Activated CD4-positive, CD25-positive, alpha-beta regulatory T cell treated with anti-CD3 and anti-CD28 coated beads, Interleukin-2, amount 50 U/mL, for 16 hours (primary cell): ENCODE results near the gene OSBPL2.

ENCODE experiments used
- DNase-seq: peaks from one replicate; pipeline ENCODE4 v3.0.0-alpha.2; 2020; ENCODE audit warnings: low read depth, low spot score

Gene OSBPL2

DNA sequence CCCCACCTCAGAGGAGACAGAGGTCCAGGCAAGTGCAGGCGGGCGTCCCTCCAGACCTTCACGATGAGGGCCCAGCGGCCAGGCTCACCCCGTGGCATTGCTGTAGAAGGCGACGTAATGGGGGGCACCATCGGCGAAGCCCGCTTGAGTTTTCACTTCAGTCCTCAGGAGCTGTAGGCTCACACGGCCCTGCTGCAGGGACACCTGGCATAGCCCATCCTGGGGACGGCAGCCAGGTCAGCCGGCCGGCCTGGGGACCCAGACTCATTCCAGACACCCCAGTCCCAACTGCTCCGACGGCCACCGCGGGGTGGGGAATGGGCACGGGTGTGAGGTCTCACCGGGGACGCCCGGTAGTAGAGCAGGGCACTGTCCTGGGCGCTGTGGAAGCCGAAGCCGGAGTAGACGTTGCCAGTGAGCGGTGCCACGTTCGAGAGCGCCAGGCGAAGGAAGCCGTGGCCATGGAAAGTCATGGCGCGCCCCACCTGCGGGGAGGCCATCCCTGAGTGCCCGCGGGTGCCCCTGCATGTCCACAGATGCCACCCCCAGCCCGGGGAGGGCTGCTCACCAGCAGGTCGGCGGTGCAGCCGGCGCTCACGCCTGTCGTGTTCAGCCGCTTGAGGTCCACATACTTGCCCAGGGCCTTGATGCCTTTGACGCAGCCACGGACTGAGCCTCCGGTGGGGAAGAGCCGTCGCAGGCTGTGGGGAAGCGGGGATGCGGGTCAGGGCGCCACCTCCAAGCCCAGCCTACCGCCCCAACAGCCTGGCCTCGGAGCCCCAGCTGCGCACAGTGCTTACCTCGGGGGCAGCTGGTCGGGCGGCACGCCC is 73.7 kb downstream of the OSBPL2 start:
- DNase-seq: no peak

DNA sequence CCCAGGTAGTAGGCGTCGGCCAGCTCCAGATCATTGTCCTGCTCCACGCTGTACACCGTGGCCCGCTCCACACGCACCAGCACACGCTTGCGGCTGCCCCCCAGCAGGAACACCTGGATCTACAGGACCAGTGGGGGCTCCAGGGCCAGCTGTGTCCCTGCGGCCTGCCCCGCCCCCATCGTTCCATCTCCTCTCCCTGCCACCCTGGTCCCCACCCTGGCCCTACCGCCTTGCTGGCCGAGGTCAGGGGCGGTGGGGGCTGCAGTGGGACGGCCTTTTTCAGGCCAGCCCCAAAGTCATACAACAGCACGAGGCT is 74.3 kb downstream of the OSBPL2 start:
- no peak for DNase-seq

DNA sequence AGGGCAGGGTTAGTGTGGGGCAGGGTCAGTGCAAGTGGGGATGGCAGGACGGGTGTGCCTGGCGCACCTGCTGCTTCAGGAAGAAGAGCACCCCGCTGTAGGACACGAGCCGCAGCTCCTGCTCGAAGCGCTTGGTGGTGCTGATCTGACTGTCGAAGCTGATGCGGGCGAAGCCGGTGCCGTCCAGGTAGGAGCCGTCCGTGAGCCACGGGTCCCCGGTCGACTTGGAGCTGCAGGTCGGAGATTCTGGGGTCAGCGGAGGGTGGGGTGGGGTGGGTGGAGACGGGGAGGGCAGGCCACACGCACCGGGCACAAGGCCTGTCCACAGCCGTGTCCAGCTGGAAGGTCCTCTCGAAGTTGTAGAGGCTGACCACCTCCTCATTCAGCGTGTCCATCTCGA is 74.7 kb downstream of the OSBPL2 start:
- DNase-seq: no peak

DNA sequence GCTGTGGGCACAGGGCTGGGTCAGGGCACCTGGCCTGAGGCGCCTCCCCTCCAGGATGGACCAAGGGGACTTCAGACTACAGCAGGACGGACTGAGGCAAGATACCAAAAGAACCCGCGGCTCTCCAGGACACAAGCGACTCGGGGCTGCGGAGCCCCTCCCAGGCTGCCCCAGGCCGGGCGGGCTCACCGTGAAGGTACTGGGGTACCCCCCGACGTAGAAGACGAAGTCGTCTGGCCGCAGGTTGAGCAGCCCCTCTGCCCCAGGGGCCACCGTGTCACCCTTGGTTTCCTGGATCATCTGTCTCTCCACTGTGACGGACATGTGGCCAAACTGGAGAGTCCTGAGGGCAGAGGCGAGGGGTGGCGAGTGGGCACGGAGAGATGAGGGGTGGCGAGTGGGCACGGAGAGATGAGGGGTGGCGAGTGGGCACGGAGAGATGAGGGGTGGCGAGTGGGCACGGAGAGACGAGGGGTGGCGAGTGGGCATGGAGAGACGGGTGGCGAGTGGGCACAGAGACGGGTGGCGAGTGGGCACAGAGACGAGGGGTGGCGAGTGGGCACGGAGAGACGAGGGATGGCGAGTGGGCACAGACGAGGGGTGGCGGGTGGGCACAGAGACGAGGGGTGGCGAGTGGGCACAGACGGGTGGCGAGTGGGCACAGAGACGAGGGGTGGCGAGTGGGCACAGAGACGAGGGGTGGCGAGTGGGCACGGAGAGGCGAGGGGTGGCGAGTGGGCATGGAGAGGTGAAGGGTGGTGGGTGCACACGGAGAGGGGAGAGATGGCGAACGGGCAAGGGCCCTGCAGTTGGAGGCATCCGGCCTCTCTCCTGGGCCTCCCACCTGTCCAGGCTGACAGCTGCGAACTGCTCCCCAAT is 75.4 kb downstream of the OSBPL2 start:
- no peak for DNase-seq

DNA sequence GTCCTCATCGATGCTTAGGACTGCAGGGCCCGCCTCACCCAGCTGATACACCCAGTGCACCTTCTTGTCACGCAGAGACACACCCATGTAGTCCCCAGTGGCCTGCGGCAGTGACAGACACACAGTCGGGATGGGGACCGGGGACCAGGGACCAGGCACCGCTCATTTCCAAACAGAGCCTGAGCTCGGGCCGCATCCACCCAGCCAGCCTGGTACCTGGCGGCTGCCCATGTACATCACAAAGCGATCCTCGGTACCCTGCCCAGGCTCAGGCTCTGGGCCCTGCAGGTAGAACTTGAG is 76.0 kb downstream of the OSBPL2 start:
- no peak for DNase-seq

DNA sequence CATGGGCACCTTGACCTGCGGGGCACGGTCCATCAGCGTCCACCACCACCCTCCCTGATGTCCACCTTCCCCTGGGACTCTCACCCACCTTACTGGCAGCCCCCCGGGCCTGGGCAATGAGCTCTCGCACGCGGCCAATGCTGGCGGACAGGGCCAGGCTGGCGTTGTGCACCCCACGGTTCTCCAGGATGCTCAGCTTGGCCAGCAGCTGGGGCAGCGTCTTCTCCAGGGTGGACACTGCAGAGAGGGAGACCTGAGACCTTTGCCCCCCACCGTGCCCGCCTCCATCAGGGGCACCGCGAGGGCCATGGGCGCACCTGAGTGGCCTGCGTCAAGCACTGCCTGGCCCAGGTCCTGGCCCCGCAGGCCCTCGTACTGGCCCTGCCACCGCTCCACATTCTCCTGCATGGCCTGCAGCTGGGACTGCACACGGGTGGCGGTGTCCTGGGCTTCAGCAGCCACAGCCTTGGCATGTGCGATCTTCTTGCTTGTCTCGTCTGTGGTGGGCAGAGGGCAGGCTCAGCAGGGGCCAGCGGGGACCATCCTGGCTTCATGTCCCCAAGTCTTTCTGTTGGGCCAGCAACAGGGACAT is 76.5 kb downstream of the OSBPL2 start:
- DNase-seq: no peak

DNA sequence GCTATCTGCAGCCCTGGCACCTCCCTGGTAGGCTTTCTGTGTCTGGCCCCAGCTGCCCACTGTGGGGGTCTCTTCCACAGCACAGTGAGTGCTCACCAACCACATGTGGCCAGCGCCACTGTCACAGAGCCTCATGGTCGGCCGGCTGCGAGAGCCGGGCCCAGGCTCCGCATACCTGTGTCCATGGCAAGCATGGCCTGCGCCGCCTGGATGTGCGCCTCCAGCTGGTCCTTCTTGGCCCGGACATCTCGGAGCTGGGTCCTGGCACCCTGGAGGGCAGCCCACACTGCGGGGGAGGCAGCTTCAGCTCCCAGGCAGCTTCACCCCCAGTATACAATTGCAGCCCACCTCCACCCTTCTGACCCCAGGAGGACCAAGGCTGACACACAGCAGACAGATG is 77.5 kb downstream of the OSBPL2 start:
- DNase-seq: no peak

DNA sequence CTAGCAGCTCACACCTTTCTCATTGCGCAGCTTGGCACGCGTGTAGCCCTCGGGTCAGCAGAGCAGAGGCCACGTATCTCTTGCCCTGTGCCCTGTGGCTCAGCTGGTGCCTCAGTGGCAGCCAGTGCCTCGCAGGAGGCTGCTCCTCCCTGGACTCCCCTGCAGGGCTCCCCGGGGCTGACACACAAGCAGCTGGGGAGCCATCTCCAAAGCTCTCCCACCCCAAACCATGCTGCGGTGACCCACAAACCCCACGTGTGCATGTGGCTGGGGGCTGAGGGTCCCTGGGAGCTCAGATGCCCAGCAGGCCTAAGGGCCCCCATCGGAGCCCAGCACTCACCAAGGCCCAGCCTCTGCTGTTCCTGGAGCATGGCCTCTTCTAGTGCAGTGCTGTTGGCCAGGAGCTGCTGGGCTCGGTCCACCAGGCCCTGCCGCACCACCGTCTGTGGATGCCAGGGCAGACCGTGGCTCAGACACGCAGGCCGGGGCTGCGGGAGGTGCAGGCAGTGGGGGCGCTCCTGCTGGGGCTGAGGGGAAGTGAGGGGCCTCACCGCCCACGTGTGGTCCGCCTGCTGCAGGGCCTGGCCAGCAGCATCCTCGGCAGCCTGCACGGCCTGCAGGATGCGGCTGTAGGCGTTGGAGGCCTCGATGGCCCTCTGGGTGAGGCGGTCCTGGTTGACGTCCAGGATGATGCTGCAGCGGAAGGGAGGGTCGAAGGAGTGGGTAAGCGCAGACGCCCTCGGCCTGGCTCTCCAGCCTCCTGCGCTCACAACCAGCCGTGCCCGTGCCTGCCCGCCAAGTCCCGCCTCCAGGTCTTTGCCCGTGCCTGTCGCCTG is 78.2 kb downstream of the OSBPL2 start:
- DNase-seq: no peak

DNA sequence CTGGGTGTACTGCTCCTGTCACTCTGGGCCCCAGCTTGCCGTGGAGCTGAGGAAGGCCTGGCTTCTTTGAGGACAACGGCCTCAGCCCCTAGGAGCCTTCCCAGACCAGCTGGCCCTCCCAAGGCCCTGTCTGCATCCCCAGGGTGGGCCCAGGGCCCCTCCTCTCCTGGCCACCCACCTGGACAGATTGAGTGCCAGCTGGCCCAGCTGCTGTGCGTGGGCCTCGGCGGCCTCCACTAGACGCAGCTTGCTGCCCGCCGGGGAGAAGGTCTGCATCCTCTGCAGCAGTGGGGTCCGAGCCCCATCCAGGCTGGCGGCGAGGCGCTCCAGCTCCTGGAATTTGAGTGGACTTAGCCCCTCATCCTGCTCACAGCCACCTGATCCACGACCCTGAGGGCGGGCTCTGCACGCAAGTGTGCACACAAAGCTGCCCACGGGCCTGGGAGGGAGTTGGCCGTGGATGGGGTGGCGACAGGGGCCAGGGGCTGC is 78.9 kb downstream of the OSBPL2 start:
- DNase-seq: no peak

DNA sequence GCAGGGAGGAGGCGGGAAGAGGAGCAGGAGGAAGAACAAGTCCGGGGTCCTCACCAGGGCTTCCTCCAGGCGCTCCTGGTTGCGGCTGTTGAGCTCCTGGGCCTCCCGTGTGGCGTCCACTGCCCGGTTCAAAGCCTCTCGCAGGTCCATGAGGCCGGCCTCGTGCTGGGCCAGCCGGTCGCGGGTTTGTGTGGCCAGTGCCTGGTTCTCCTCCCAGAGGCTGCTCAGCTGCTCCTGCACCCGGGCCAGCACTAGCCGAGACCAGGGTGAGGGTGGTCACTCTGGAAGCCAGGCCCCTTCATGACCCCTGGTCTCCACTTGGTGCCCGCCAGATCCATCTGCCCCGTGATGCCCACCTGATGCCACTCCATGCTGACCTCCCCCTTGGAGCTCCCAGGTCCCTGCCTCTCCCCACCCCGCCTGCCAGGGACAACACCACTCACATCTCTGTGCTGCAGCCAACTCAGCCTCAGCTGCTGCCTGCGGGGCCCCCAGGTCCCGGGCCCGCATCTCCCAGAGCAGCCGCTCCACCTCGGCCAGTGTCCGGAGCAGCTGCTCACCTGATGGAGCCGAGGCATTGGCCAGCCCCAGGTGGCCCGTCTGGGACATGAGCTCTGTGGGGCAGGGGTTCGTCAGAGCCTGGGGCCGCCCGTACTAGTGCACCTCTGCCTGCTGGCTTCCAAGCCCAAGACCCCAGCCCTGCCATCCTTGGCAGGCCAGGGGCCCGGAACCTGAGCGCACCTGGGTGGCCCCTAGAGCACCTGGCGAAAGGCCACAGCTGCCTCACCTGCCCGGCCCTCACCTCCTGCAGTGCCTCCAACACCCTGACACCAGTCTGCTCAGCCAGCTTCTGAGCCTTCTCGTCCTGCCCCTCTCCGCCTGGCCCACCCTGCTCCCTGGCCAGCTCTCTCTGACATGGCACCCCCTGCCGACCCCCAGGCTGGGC is 80.4 kb downstream of the OSBPL2 start:
- no peak for DNase-seq

DNA sequence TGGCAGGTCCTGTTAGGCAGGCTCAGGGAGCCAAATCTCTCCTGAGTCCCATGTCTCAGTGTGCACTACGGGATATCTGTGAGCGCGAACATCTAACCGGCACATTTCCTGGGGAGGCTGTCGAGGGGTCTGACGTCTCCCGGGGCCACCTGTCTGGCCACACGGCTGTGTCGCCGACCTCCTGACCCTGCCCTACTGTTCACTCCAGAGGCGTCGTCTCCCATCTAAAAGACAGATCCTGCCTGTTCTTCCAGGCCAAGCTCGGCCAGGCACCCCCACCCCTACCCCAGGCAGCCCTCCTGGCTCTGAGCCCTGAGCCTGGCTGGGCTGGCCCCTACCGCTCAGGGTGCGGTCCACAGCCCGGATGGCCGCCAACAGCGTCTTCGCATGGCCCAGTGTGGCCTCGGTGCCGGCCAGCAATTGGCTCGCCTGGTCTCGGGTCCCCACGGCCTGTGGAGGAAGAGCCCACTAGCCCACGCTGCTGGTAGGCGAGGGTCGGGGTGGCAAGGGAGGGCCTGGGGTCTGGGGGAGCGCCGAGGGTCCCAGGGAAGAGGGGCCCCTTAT is 81.1 kb downstream of the OSBPL2 start:
- no peak for DNase-seq

DNA sequence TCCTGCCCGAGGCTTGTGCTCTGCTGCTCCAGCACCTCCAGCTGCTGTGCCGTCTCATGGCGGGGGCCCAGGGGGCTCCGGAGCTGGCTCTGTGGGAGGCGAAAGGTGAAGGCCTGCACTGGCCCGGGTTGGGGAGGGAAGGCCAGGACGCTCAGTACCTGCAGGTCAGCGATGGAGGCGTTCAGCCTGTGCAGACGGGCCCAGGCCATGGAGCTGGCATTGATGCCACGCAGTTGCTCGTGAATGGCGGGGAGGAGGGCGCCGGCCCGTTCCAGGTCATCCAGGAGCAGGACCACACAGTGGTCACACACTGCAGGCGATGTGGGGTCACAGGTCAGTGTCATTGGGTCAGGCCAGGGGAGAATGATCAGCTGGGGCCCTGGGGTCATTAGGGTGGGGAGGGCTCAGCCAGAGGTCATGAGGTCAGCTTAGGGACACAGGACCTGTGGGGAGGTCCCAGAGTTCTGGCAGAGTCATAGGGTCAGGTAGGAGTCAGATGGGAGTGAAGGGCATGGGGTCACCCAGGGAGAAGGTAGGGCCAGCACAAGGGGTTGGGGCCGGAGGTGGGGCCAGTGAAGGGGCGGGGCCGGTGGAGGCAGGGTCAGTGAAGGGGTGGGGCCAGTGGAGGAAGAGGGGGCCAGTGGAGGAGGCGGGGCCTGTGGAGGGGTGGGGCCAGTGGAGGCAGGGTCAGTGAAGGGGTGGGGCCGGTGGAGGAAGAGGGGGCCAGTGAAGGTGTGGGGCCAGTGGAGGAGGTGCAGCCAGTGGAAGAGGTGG is 82.4 kb downstream of the OSBPL2 start:
- DNase-seq: no peak

DNA sequence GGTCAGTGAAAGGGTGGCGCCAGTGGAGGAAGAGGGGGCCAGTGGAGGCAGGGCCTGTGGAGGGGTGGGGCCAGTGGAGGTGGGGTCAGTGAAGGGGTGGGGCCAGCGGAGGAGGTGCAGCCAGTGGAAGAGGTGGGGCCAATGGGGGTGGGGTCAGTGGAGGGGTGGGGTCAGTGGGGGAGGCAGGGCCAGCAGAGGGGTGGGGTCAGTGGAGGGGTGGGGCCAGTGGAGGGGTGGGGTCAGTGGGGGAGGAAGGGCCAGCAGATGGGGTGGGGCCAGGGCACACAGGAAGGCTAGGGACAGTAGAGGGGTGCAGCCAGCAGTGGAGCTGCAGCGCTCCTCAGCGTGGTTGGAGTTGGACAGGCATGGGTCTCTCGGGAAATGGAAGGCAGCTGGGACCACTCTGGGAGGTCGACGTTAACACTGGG is 83.2 kb downstream of the OSBPL2 start:
- DNase-seq: no peak

DNA sequence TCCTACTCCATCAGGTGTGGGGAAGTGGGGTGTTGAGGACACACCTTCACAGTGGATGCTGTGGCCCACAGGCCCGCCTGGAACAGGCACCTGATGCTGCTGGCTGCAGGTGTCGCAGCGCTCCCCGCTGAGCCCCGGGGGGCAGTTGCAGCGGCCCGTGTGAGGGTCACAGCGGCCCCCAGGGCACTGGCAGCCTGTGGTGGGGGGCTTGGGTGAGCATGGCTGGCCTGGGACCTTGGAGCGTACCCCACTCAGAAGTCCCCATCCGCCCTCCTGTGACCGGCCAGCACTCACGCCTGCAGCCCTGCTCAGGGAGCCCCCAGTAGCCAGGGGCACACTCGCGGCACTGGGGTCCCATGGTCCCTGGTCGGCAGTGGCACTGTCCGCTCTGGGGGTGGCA is 83.7 kb downstream of the OSBPL2 start:
- DNase-seq: no peak

DNA sequence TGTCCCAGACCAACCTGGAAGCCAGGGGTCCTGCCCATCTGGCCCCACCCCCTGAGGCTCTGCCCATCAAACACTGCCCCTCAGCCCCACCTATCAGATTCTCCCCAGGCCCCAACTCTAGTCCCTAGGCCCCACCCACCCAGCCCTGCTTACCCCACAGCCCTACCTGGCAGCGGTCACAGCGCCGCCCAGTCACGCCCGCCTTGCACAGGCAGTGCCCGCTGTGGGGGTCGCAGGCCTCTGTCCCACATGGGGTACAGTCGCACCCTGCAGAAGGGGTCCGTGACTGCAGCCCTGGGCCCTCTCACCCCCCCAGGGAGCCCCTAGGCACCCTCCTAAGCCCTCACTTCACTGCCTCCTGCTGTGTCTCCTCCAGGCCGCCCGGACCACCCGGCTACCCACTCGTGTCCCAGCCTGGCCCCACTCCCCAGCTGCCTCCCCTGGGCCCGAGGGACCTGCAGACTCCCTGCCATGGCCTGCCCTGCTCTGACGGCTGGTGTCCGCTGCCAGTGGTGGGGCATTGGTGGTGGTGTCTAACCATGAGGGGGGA is 84.2 kb downstream of the OSBPL2 start:
- DNase-seq: no peak

DNA sequence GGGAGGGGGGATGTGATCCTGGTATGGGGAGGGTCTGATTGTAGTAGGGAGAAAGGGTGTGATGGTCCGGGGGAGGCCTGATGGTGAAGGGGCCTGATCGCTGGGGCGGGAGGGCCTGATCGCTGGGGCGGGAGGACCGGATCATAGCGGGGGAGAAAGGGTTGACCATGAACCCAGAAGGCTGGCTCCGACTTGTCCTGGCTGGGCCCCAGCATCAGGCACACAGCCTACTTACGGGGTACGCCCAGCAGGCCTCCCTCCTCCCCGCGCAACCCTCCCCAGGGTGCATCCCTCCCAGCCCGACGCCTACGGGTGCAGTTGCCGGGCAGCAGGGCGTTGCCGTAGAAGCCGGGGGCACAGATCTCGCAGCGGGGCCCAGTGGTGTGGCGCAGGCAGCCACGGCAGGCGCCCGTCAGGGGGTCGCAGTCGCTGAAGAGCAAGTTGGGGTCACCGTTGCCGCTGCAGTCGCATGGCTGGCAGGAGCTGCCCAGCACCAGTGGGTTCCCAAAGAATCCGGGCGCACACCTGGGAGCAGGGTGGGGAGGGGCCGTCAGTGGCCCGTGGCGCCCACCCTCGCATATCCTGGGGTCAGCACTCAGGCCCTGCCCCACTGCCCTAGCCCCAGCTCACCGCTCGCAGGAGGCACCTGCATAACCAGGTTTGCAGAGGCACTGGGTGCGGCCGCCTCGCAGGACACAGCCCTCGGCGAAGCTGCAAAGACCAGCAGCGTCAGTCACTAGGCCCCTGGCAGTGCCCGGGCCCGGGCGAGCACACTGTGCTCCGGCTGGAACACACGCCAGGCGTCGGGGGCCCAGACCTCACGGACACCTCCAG is 85.0 kb downstream of the OSBPL2 start:
- no peak for DNase-seq

DNA sequence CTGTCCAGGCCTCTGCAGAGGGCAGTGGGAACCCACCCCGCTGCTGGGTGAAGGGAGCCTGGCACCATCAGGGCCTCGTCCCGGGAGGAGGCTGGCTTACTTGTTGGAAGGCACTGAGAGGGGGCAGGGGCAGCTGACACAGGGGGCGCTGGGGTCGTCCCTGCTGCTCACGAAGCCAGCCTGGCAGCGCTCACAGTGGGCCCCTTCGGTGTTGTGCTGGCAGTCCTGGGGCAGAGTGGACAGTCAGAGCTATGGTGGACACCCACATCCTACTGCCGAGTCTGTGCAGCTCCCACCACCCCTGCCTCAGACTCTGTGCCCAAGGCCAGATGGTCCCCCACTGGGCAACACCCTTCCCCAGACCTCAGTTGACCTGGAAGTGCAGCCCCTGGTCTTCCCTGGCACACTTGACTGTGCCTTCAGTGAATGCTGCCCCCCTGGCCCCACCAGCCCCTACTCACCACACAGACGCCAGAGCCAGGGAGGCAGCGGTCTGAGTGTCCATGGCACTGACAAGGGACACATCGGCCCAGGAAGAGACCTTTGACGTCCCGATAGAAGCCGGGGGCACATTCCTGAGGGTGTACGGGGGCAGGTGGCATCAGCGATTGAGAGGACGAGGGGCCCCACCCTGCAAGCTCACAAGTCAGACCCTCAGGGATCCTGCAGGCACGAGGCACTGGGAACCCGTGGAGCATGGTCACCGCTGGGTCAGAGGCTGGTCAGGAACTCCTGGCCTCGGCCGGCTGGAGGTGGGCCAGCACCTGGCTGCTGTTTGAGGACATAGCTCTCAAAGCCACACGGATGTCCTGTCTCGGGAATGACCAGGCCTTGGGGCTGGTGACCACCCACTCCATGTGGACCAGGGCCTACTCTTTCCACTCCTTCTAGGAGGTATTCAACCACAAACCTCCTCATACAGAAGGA is 85.9 kb downstream of the OSBPL2 start:
- no peak for DNase-seq
